OCI-LY7 (cell line): Measurements from ENCODE around the gene ASIC3. TPM values are rescaled to one million over a fixed set of nuclear protein-coding genes. Genes with fewer than 3 reads are reported as not detected.

Experiments
- BruUV-seq: library from RNA; stranded (reverse); fragments of 400-500 nt; replicated peaks from 2 replicates; lab custom pipeline; 2021; lab: Mats Ljungman, UMichigan
- CTCF ChIA-PET: fragments of 300-600 bp; sonication (Branson Sonifier 250); formaldehyde crosslinking; loops from one replicate; lab custom pipeline; 2022; ENCODE audit warnings: antibody characterized with exemption; ENCODE audit not compliant: unreplicated experiment; lab: Charles Lee
- POLR2A ChIA-PET: fragments of 300-600 bp; sonication (Branson Sonifier 250); formaldehyde crosslinking; loops from one replicate; lab custom pipeline; 2022; ENCODE audit warnings: antibody characterized with exemption; lab: Charles Lee
- DNase-seq: peaks from one replicate; pipeline ENCODE4 v3.0.0-alpha.2; 2015; ENCODE audit warnings: low spot score
- H2AFZ ChIP-seq: fragments of 200-600 bp; sonication (generic), shearing (Covaris generic); 2 replicates; pipeline ENCODE4 v1.6.1; 2014; ENCODE audit warnings: mild to moderate bottlenecking, antibody characterized with exemption, low read length, moderate library complexity
- H3K27ac ChIP-seq: fragments of 200-600 bp; sonication (generic); 2 replicates; pipeline ENCODE4 v1.5.1; 2014; ENCODE audit warnings: mixed run types, low read depth, mild to moderate bottlenecking, moderate library complexity, low read length, inconsistent platforms; ENCODE audit not compliant: poor library complexity, severe bottlenecking
- H3K36me3 ChIP-seq: fragments of 200-600 bp; sonication (generic); 2 replicates; pipeline ENCODE4 v1.6.1; 2014; ENCODE audit warnings: mild to moderate bottlenecking, antibody characterized with exemption, low read length, moderate library complexity, mixed read lengths; ENCODE audit not compliant: insufficient read depth
- H3K4me1 ChIP-seq: fragments of 200-600 bp; sonication (generic); 2 replicates; pipeline ENCODE4 v1.5.1; 2014; ENCODE audit warnings: mild to moderate bottlenecking, low read length; ENCODE audit not compliant: insufficient read depth, poor library complexity, severe bottlenecking
- H3K4me2 ChIP-seq: fragments of 200-600 bp; sonication (generic); 2 replicates; pipeline ENCODE4 v1.6.1; 2014; ENCODE audit warnings: mild to moderate bottlenecking, low read length
- H3K4me3 ChIP-seq: fragments of 200-600 bp; sonication (generic); 2 replicates; pipeline ENCODE4 v1.5.1; 2014; ENCODE audit warnings: mild to moderate bottlenecking, low read depth, low read length; ENCODE audit not compliant: poor library complexity, severe bottlenecking
- H3K79me2 ChIP-seq: fragments of 200-600 bp; sonication (generic); 2 replicates; pipeline ENCODE4 v1.6.1; 2016; ENCODE audit warnings: low read depth, mild to moderate bottlenecking, low read length, moderate library complexity, mixed read lengths; ENCODE audit not compliant: insufficient read depth
- H3K9me2 ChIP-seq: fragments of 200-600 bp; sonication (generic); 2 replicates; pipeline ENCODE4 v1.6.1; 2016; ENCODE audit warnings: mild to moderate bottlenecking, low read length, mixed read lengths; ENCODE audit not compliant: insufficient read depth
- H3K9me3 ChIP-seq: fragments of 200-600 bp; sonication (generic); 2 replicates; pipeline ENCODE4 v1.6.1; 2014; ENCODE audit warnings: mild to moderate bottlenecking, mixed run types, low read length, mixed read lengths
- H4K20me1 ChIP-seq: fragments of 200-600 bp; sonication (generic); 2 replicates; pipeline ENCODE4 v1.6.1; 2014; ENCODE audit warnings: mild to moderate bottlenecking, antibody characterized with exemption, low read length, moderate library complexity, mixed read lengths; ENCODE audit not compliant: insufficient read depth
- CTCF ChIP-seq: fragments of 200-600 bp; sonication (generic); conservative IDR thresholded peaks from 2 replicates; pipeline ENCODE4 v1.5.1; 2014; ENCODE audit warnings: mild to moderate bottlenecking, antibody characterized with exemption, low read length, moderate library complexity, mixed read lengths
- EZH2phosphoT487 ChIP-seq: fragments of 200-600 bp; sonication (generic); IDR thresholded peaks from 2 replicates; pipeline ENCODE4 v1.6.1; 2018; ENCODE audit warnings: low read depth, borderline replicate concordance, mild to moderate bottlenecking, mixed run types, antibody characterized with exemption, low read length, moderate library complexity, mixed read lengths
- intact Hi-C: fragments of 100-400 bp; cut with micrococcal nuclease; formaldehyde crosslinking; loops from one replicate; pipeline ENCODE4 v1.10.0; 2022; ENCODE audit not compliant: unreplicated experiment
- total RNA-seq, 2 experiments: library from RNA; depleted of rRNA in 1 of 2; stranded (reverse); fragments of >200 nt in 1 of 2; shearing (Covaris generic) in 1 of 2; gene quantifications; 2 replicates each; pipeline ENCODE4 v1.2.3, GENCODE V29; 2014 to 2022

Gene ASIC3
- total RNA-seq, 2 experiments from 2014 or later = 3.3 to 14.8 TPM

DNA sequence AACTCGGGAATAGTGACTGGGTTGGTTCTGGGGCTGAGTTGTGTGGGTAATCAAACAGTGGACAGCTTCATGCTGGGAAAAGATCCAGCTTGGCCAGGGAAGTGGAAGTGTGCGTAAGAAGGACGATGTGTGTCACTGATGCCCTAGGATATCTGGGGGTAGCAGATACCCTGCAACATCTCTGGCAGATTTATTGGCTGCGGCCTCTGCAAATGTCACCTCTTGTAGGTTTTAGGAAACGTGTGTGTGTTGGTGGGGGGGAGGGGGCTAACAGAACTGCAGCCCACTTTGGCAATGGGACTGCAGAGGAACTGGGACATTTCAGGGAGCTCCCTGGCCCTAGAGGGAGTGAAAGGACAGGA lies 37.0 kb downstream of the ASIC3 start:
- Histone ChIP-seq H3K4me2 (peak overlapping the region; percentile 97), H3K9me2 (no peaks in the 10 kb centered on the region), H4K20me1 (no peaks in the 10 kb centered on the region; the same call in 1 of the 2 replicates), H3K79me2 (peaks cover 13% of the 10 kb centered on the region), H3K9me3 (no peaks in the 10 kb centered on the region), H3K27ac (no peak overlapping the region), H3K36me3 (no peaks in the 10 kb centered on the region), H3K4me1 (peaks cover 39% of the 10 kb centered on the region), H3K4me3 (peak overlapping the region; percentile 69), H2AFZ (peak overlapping the region; percentile 82; the same call in 1 of the 2 replicates)
- no peak for TF ChIP-seq EZH2phosphoT487
- no peak for TF ChIP-seq CTCF
- BruUV-seq = no TSS peak
- ChIA-PET CTCF (interaction anchor here (0.6 kb wide), 2 partner anchors 26 to 28 kb away, joined by 4 read pairs; partner anchors contain the start of gene CDK5), POLR2A (interaction anchor here (0.6 to 1.3 kb wide), 7 partner anchors 9 to 208 kb away, joined by 3 to 8 read pairs (median 3); partner anchors contain the start of gene CDK5)
- intact Hi-C loops = loop anchor here (10.0 kb wide), 2 partner anchors 111 to 191 kb away; partner anchors contain the start of gene KCNH2
- DNase-seq = no peak

GRCh38 chr7:151085691-151086620 lies 37.6 kb downstream of the ASIC3 start, which contains the start of gene AGAP3:
AGAP3 (plus strand) TSS chr7:151086475; CDS start chr7:151086742, 267 bp downstream.
- DNase-seq = peak; percentile 48
- peak within 1 kb of the TSS; percentile 82 for H2AFZ ChIP-seq
- intact Hi-C loops = loop anchor here (2.0 to 10.0 kb wide), 3 partner anchors 25 to 191 kb away; partner anchors contain the start of gene KCNH2

More at GRCh38 chr7:151085691-151086620, 37.6 kb downstream of the ASIC3 start, which contains the start of gene AGAP3:
- Histone ChIP-seq H3K79me2 (peaks cover 12% of the 10 kb centered on the region), H3K4me2 (peak within 1 kb of the TSS; percentile 97), H3K9me2 (no peaks in the 10 kb centered on the region), H3K27ac (no peak within 1 kb of the TSS), H3K9me3 (no peaks in the 10 kb centered on the region), H3K4me1 (peaks cover 38% of the 10 kb centered on the region), H3K36me3 (no peaks in the 10 kb centered on the region), H4K20me1 (no peaks in the 10 kb centered on the region; the same call in 1 of the 2 replicates), H3K4me3 (peak within 1 kb of the TSS; percentile 69)
- ChIA-PET POLR2A (interaction anchor here (0.6 to 1.3 kb wide), 3 partner anchors 9 to 61 kb away, joined by 3 to 4 read pairs (median 4); no protein-coding TSS in a partner anchor), CTCF (interaction anchor here (0.6 kb wide), 1 partner anchor 28 kb away, joined by 4 read pairs; the partner anchor contains the start of gene CDK5)
- TF ChIP-seq CTCF = no peak
- TF ChIP-seq EZH2phosphoT487 = no peak
- no TSS peak for BruUV-seq
